Measurements from ENCODE around the gene AKR1C2. TPM values are rescaled to one million over a fixed set of nuclear protein-coding genes. Genes with fewer than 3 reads are reported as not detected.
"Not testable (repeated sequence)": the region's sequence is repeated elsewhere in the genome, so short reads cannot be mapped to it uniquely, and the experiment has no call there.

AKR1C2 gene
- polyA plus RNA-seq = not detected

GRCh38 chr10:5003127-5004029 is at the start of gene AKR1C2:
Gene AKR1C2, minus strand, starts transcription at chr10:5003857. Its CDS starts 22 bp downstream, at chr10:5003835.
- H3K36me3 Mint-ChIP-seq, H3K4me3 Mint-ChIP-seq, H3K27me3 Mint-ChIP-seq, H3K9me3 Mint-ChIP-seq, H3K4me1 Mint-ChIP-seq, H3K27ac Mint-ChIP-seq: not testable (repeated sequence)

GRCh38 chr10:5052951-5053500 is 49.4 kb upstream of the AKR1C2 start:
- not testable (repeated sequence) for H3K9me3 Mint-ChIP-seq, H3K36me3 Mint-ChIP-seq, H3K4me3 Mint-ChIP-seq, H3K27me3 Mint-ChIP-seq, H3K27ac Mint-ChIP-seq, H3K4me1 Mint-ChIP-seq

GRCh38 chr10:5047912-5048628 is 44.4 kb upstream of the AKR1C2 start:
- Mint-ChIP-seq H3K9me3 (peaks cover 0 to 1% (median 0%) of the 10 kb centered on the region in 3 donors), H3K27me3 (no peaks in the 10 kb centered on the region), H3K36me3 (no peaks in the 10 kb centered on the region), H3K27ac (no peak overlapping the region), H3K4me1 (no peaks in the 10 kb centered on the region), H3K4me3 (no peak overlapping the region)

DNA sequence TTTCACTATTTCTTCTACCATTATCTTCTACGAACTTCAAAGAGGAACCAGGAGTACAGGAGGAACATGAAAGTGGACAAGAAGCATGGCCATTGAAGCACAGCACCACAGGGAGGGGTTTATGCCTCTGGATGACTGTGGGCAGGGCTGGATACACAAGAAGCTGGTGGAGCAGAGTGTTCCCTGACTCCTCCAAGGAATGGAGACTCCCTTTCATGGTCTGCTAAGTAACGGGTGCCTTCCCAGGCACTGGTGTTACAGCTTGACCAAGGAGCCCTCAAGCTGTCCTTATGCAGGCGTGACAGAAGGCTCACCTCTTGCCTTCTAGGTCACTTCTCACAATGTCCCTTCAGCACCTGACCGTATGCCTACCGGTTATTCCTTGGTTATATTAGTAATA is 43.4 kb upstream of the AKR1C2 start:
- not testable (repeated sequence) for H3K27ac Mint-ChIP-seq, H3K36me3 Mint-ChIP-seq, H3K27me3 Mint-ChIP-seq, H3K4me3 Mint-ChIP-seq, H3K4me1 Mint-ChIP-seq, H3K9me3 Mint-ChIP-seq

DNA sequence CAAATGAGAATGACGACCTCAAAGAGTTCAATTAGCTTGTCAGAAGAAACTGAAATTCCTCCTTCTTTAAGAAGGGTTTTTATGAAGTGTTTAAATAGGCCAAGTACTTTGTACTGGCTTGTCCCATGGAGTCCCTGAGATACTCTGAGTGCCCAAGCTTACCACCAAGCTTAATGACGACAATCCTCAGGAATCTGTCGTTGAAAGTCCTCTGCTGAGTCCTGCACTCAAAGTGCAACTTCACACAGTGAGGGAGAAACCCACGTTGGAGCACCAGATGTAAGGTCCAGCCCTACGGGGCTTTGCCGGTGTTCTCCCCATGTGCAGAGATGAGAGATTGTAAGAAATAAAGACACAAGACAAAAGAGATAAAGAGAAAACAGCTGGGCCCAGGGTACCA is 42.8 kb upstream of the AKR1C2 start:
- no peaks in the 10 kb centered on the region for H3K27me3 Mint-ChIP-seq
- H3K9me3 Mint-ChIP-seq = peaks cover 0 to 7% (median 1%) of the 10 kb centered on the region in 3 donors
- no peaks in the 10 kb centered on the region for H3K4me1 Mint-ChIP-seq
- no peak overlapping the region for H3K4me3 Mint-ChIP-seq
- no peak overlapping the region for H3K27ac Mint-ChIP-seq
- H3K36me3 Mint-ChIP-seq = no peaks in the 10 kb centered on the region

GRCh38 chr10:5045095-5045494 is 41.4 kb upstream of the AKR1C2 start:
- Mint-ChIP-seq H3K36me3 (no peaks in the 10 kb centered on the region), H3K9me3 (peaks cover 0 to 7% (median 4%) of the 10 kb centered on the region in 3 donors), H3K27me3 (no peaks in the 10 kb centered on the region), H3K27ac (no peak overlapping the region), H3K4me1 (peaks cover 0 to 2% (median 0%) of the 10 kb centered on the region in 3 donors), H3K4me3 (no peak overlapping the region)

GRCh38 chr10:5043716-5044115 is 40.1 kb upstream of the AKR1C2 start:
- Mint-ChIP-seq H3K36me3 (no peaks in the 10 kb centered on the region), H3K4me1 (peaks cover 0 to 2% (median 0%) of the 10 kb centered on the region in 3 donors), H3K27ac (no peak overlapping the region), H3K9me3 (peaks cover 0 to 7% (median 4%) of the 10 kb centered on the region in 3 donors), H3K4me3 (no peak overlapping the region), H3K27me3 (no peaks in the 10 kb centered on the region)

- Mint-ChIP-seq H3K36me3 (no peaks in the 10 kb centered on the region), H3K9me3 (peaks cover 0 to 7% (median 4%) of the 10 kb centered on the region in 3 donors), H3K27me3 (no peaks in the 10 kb centered on the region), H3K4me1 (peaks cover 0 to 2% (median 0%) of the 10 kb centered on the region in 3 donors), H3K27ac (peak overlapping the region in 1 of 3 donors; percentile 25), H3K4me3 (no peak overlapping the region)
Measured at GRCh38 chr10:5042922-5043321, 39.3 kb upstream of the AKR1C2 start.

DNA sequence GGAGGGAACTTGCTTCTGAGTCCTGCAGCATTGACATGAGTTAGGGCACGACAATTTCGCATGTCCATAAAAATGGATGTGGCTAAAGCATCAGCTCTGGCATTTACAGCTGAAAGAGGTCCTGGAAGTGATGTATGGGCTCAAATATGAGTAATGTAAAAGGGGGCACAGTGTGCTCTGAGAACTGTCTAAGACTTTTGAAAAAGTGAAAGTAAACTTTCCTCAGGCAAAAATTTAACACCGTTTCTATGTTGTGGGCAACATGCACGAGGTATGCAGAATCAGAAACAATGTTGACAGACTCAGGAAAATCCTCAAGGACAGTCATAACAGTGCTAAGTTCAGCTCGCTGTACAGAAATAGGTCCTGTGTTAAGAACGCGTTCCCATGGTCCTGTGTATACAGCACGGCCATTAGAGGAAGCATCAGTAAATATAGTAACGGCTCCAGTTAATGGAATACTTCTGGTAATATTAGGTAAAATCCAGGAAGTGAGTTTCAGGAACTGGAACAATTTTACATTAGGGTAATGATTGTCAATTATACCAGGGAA is 37.9 kb upstream of the AKR1C2 start:
- Mint-ChIP-seq H3K27ac (no peak overlapping the region), H3K4me3 (no peak overlapping the region)

GRCh38 chr10:5040781-5041470 is 37.3 kb upstream of the AKR1C2 start:
- Mint-ChIP-seq H3K9me3 (peaks cover 0 to 11% (median 4%) of the 10 kb centered on the region in 3 donors), H3K36me3 (no peaks in the 10 kb centered on the region), H3K27ac (no peak overlapping the region), H3K4me3 (no peak overlapping the region), H3K4me1 (peaks cover 0 to 2% (median 0%) of the 10 kb centered on the region in 3 donors), H3K27me3 (no peaks in the 10 kb centered on the region)

More for the DNA sequence above, 37.9 kb upstream of the AKR1C2 start:
- Mint-ChIP-seq H3K27me3 (no peaks in the 10 kb centered on the region), H3K4me1 (peaks cover 0 to 2% (median 0%) of the 10 kb centered on the region in 3 donors), H3K9me3 (peaks cover 0 to 10% (median 4%) of the 10 kb centered on the region in 3 donors), H3K36me3 (no peaks in the 10 kb centered on the region)

- Mint-ChIP-seq H3K36me3 (no peaks in the 10 kb centered on the region), H3K27me3 (no peaks in the 10 kb centered on the region), H3K9me3 (peaks cover 2 to 19% (median 7%) of the 10 kb centered on the region in 3 donors), H3K27ac (no peak overlapping the region), H3K4me1 (peaks cover 0 to 2% (median 0%) of the 10 kb centered on the region in 3 donors), H3K4me3 (no peak overlapping the region)
Measured at GRCh38 chr10:5040010-5040673, 36.5 kb upstream of the AKR1C2 start.

- peaks cover 4 to 24% (median 10%) of the 10 kb centered on the region in 3 donors for H3K9me3 Mint-ChIP-seq
- no peaks in the 10 kb centered on the region for H3K36me3 Mint-ChIP-seq
- peaks cover 0 to 2% (median 0%) of the 10 kb centered on the region in 3 donors for H3K4me1 Mint-ChIP-seq
- no peak overlapping the region for H3K27ac Mint-ChIP-seq
- no peaks in the 10 kb centered on the region for H3K27me3 Mint-ChIP-seq
- H3K4me3 Mint-ChIP-seq = no peak overlapping the region
Measured at GRCh38 chr10:5038733-5039132, 35.1 kb upstream of the AKR1C2 start.

GRCh38 chr10:5038101-5038500 is 34.4 kb upstream of the AKR1C2 start:
- Mint-ChIP-seq H3K4me3 (no peak overlapping the region), H3K27me3 (no peaks in the 10 kb centered on the region), H3K9me3 (peaks cover 4 to 25% (median 10%) of the 10 kb centered on the region in 3 donors), H3K36me3 (no peaks in the 10 kb centered on the region), H3K27ac (no peak overlapping the region), H3K4me1 (peaks cover 0 to 2% (median 0%) of the 10 kb centered on the region in 3 donors)

- Mint-ChIP-seq H3K27me3 (no peaks in the 10 kb centered on the region), H3K9me3 (peaks cover 4 to 21% (median 11%) of the 10 kb centered on the region in 3 donors), H3K4me1 (peaks cover 0 to 2% (median 0%) of the 10 kb centered on the region in 3 donors), H3K36me3 (no peaks in the 10 kb centered on the region), H3K4me3 (no peak overlapping the region), H3K27ac (no peak overlapping the region)
Measured at GRCh38 chr10:5036511-5036910, 32.9 kb upstream of the AKR1C2 start.

Measured in IgD-negative memory B cell (primary cell).